Neural progenitor cell (in vitro differentiated cells): ENCODE data around the gene ZRANB3.

Experiments
- EZH2 ChIP-seq: fragments of 200-600 bp; sonication (generic); IDR thresholded peaks from 2 replicates; pipeline ENCODE4 v1.6.1; 2017; ENCODE audit warnings: antibody characterized with exemption, mild to moderate bottlenecking, moderate library complexity
- TF ChIP-seq, protein P1 (sequence below): fragments of 200-600 bp; sonication (generic); IDR thresholded peaks from 2 replicates; pipeline ENCODE4 v1.5.1; 2017; ENCODE audit warnings: antibody characterized with exemption, mild to moderate bottlenecking

DNA sequence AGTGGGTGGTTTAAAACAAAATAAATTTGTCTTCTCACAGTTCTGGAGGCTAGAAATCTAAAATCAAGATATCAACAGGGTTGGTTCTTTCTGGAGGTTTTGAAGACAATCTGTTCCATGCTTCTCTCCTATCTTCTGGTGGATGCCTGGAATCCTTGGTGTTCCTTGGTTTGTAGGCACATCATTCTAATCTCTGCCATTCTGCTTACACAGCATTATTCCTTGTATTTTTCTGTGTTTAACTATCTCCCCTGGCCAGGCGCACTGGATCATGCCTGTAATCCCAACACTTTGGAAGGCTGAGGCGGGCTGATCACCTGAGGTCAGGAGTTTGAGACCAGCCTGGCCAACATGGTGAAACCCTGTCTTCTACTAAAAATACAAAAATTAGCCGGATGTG, 108.1 kb downstream of the ZRANB3 start:
- TF ChIP-seq, protein P1, sequence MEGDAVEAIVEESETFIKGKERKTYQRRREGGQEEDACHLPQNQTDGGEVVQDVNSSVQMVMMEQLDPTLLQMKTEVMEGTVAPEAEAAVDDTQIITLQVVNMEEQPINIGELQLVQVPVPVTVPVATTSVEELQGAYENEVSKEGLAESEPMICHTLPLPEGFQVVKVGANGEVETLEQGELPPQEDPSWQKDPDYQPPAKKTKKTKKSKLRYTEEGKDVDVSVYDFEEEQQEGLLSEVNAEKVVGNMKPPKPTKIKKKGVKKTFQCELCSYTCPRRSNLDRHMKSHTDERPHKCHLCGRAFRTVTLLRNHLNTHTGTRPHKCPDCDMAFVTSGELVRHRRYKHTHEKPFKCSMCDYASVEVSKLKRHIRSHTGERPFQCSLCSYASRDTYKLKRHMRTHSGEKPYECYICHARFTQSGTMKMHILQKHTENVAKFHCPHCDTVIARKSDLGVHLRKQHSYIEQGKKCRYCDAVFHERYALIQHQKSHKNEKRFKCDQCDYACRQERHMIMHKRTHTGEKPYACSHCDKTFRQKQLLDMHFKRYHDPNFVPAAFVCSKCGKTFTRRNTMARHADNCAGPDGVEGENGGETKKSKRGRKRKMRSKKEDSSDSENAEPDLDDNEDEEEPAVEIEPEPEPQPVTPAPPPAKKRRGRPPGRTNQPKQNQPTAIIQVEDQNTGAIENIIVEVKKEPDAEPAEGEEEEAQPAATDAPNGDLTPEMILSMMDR = no peak
- TF ChIP-seq EZH2 = no peak
